AG20443 (cell line): ENCODE results near the gene LPIN2.
"Not testable (repeated sequence)": the region's sequence is repeated elsewhere in the genome, so short reads cannot be mapped to it uniquely, and the experiment has no call there.

ENCODE experiments used
- DNase-seq: peaks from one replicate; pipeline ENCODE4 v3.0.0; 2012; ENCODE audit warnings: low spot score, mixed read lengths

LPIN2 gene

GRCh38 chr18:3013024-3013804, at the start of gene LPIN2:
LPIN2 (minus strand) TSS chr18:3013144; CDS start chr18:2960840, 52,304 bp downstream.
- peak; percentile 98 for DNase-seq

- no peak for DNase-seq
Observed at GRCh38 chr18:3061581-3062312, 48.8 kb upstream of the LPIN2 start.

GRCh38 chr18:3060667-3061580, 48.0 kb upstream of the LPIN2 start:
- no peak for DNase-seq

GRCh38 chr18:3059272-3059671, 46.3 kb upstream of the LPIN2 start:
- DNase-seq = no peak

- no peak for DNase-seq
Observed at GRCh38 chr18:3058328-3059191, 45.6 kb upstream of the LPIN2 start.

GRCh38 chr18:3057526-3057925, 44.6 kb upstream of the LPIN2 start:
- DNase-seq = no peak

- DNase-seq = no peak
Observed at GRCh38 chr18:3056311-3056710, 43.4 kb upstream of the LPIN2 start.

- DNase-seq = no peak
Observed at GRCh38 chr18:3055816-3056215, 42.9 kb upstream of the LPIN2 start.

GRCh38 chr18:3055186-3055728, 42.3 kb upstream of the LPIN2 start:
- DNase-seq = no peak

GRCh38 chr18:3054780-3055179, 41.8 kb upstream of the LPIN2 start:
- no peak for DNase-seq

- DNase-seq = no peak
Observed at GRCh38 chr18:3054214-3054613, 41.3 kb upstream of the LPIN2 start.

GRCh38 chr18:3053081-3053480, 40.1 kb upstream of the LPIN2 start:
- no peak for DNase-seq

- no peak for DNase-seq
Observed at GRCh38 chr18:3052411-3052758, 39.4 kb upstream of the LPIN2 start.

GRCh38 chr18:3051718-3052410, 38.9 kb upstream of the LPIN2 start:
- no peak for DNase-seq

GRCh38 chr18:3049897-3050454, 37.0 kb upstream of the LPIN2 start:
- DNase-seq = not testable (repeated sequence)

- no peak for DNase-seq
Observed at GRCh38 chr18:3048820-3049349, 35.9 kb upstream of the LPIN2 start.

GRCh38 chr18:3048121-3048520, 35.2 kb upstream of the LPIN2 start:
- no peak for DNase-seq

GRCh38 chr18:3046216-3046808, 33.4 kb upstream of the LPIN2 start:
- no peak for DNase-seq

- no peak for DNase-seq
Observed at GRCh38 chr18:3044931-3045698, 32.2 kb upstream of the LPIN2 start.
